HG03354 (cell line): ENCODE measurements around the gene TGFBR2.
A peak's percentile ranks its signal among the peaks of the same experiment; 100 is the strongest.

Experiments used
- ATAC-seq: cut with Tn5 transposase; IDR thresholded peaks from one replicate; pipeline ENCODE4 v1.9.1; 2021; ENCODE audit warnings: mild to moderate bottlenecking; ENCODE audit not compliant: unreplicated experiment, poor library complexity, severe bottlenecking

TGFBR2 gene

GRCh38 chr3:30683769-30684168, 77.4 kb downstream of the TGFBR2 start:
- ATAC-seq, result no peak

- no peak for ATAC-seq
These were observed 78.0 kb downstream of the TGFBR2 start for GRCh38 chr3:30684356-30684755.

GRCh38 chr3:30685267-30685667, 78.9 kb downstream of the TGFBR2 start:
- ATAC-seq, result no peak

- ATAC-seq, result no peak
These were observed 79.8 kb downstream of the TGFBR2 start for GRCh38 chr3:30686176-30686575.

- ATAC-seq, result no peak
These were observed 80.4 kb downstream of the TGFBR2 start for GRCh38 chr3:30686799-30687198.

GRCh38 chr3:30687930-30688570, 81.6 kb downstream of the TGFBR2 start:
- ATAC-seq, result no peak

GRCh38 chr3:30688776-30689641, 82.6 kb downstream of the TGFBR2 start:
- ATAC-seq, result no peak

GRCh38 chr3:30690199-30690598, 83.8 kb downstream of the TGFBR2 start:
- ATAC-seq, result no peak

GRCh38 chr3:30691249-30691880, 85.0 kb downstream of the TGFBR2 start:
- no peak for ATAC-seq

GRCh38 chr3:30691944-30692343, 85.5 kb downstream of the TGFBR2 start:
- ATAC-seq, result no peak

GRCh38 chr3:30692498-30693130, 86.2 kb downstream of the TGFBR2 start:
- no peak for ATAC-seq

GRCh38 chr3:30693470-30694120, 87.2 kb downstream of the TGFBR2 start:
- peak; percentile 97 for ATAC-seq

- ATAC-seq, result no peak
These were observed 87.7 kb downstream of the TGFBR2 start for GRCh38 chr3:30694148-30694547.

GRCh38 chr3:30694668-30695067, 88.3 kb downstream of the TGFBR2 start:
- no peak for ATAC-seq

GRCh38 chr3:30695302-30696061, 89.1 kb downstream of the TGFBR2 start:
- ATAC-seq, result no peak

GRCh38 chr3:30696403-30696819, 90.0 kb downstream of the TGFBR2 start:
- no peak for ATAC-seq

GRCh38 chr3:30696896-30697295, 90.5 kb downstream of the TGFBR2 start:
- no peak for ATAC-seq

- no peak for ATAC-seq
These were observed 92.1 kb downstream of the TGFBR2 start for GRCh38 chr3:30698549-30698948.

- ATAC-seq, result no peak
These were observed 93.5 kb downstream of the TGFBR2 start for GRCh38 chr3:30699927-30700326.
